ENCODE measurements around the gene PTPN9.

GRCh38 chr15:75416584-75416983, 162.5 kb downstream of the PTPN9 start:
- no peak for TF ChIP-seq CTCF (optimal IDR thresholded peaks at IDR 0.05 in 1 of 3, IDR thresholded peaks at IDR 0.05 in 1 of 3, conservative IDR thresholded peaks at IDR 0.05 in 1 of 3; ENCODE audit: extremely low read depth in 1 of 3, insufficient read depth in 2 of 3, low read length in 3 of 3)
- TF ChIP-seq EZH2 (IDR thresholded peaks at IDR 0.05; ENCODE audit: low read length), result no peak

Data from keratinocyte (primary cell).